ENCODE measurements around the gene MARK3.
A peak's percentile ranks its signal among the peaks of the same experiment; 100 is the strongest.
"Not testable (repeated sequence)": the region's sequence is repeated elsewhere in the genome, so short reads cannot be mapped to it uniquely, and the experiment has no call there.

The MARK3 gene

DNA sequence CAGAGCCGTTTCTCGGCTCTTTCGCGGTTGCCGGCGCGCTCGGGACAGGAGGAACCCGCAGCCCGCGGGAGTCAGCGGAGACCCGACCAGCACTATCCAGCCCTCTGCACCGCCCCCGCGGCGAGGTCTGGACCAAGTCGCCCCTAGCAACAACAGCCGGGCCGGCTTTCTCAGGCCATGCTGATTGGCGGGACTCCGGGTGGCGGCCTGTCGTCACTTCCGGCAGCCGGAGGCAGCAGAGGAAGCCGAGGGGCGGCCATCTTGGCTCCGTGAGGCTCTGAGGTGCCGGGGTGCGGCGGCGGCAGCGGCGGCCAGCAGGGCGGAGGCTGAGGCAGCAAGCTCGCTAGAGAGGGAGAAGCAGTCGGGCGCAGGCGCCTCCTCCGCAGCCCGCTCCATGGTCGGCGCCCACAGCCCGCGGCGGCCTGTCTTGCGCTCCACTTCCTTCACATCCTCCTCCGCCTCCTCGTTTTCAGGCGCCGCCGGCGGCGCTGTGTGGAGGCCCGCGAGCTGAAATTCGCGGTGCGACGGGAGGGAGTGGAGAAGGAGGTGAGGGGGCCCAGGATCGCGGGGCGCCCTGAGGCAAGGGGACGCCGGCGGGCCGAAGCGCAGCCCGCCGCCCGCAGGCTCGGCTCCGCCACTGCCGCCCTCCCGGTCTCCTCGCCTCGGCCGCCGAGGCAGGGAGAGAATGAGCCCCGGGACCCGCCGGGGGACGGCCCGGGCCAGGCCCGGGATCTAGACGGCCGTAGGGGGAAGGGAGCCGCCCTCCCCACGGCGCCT, at the start of gene MARK3:
TSS of gene MARK3 (plus strand) at position 264 of the 777 bp plus-strand sequence. CDS start 615 bp downstream, outside the sequence.
- DNase-seq = peak; percentile 97

DNA sequence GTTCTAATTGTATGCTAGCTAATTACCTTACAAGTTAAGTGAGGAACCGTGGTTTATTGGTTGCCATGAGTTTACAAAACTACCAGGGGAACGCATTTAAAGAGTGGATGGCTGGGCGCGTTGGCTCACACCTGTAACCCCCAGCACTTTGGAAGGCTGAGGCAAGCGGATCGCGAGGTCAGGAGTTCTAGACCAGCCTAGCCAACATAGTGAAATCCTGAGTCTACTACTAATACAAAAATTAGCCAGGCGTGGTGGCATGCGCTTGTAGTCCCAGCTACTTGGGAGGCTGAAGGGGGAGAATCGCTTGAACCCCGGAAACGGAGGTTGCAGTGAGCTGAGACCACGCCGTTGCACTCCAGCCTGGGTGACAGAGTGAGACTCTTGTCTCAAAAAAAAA, 49.0 kb upstream of the MARK3 start:
- peak; percentile 3 for DNase-seq

DNA sequence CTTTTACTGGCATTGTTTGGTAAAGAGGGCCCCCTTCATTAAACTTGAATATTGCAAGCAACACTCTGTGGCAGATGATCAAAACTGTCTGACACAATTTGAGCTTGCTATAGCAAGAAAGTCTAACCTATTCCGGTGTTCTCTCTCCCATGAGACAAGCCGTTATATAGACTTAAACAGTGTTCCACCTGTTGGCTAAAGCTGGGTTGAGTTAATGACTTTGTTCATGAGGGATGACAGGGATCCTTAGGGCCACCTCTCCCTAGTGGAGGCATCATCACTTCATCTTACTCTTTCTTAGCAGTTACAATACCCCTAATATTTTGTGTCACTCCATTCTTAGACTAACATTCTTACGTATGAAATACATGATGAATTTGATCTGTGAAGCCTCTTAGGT, 47.4 kb upstream of the MARK3 start:
- no peak for DNase-seq

DNA sequence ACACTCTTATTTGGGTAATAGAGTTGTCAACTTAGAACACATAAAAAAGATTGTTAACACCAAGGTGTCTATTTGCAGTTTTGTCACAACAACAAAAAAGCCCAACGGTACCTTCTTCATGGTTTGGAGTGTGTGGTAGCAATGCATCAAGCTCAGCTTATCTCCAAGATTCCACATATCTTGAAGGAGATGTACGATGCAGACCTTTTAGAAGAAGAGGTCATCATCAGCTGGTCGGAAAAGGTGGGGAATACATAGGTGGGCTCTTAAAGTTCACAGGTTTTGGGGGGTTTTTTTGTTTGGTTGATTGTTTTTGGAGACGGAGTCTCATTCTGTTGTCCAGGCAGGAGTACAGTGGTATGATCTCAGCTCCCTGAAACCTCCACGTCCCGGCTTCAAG, 45.7 kb upstream of the MARK3 start:
- peak; percentile 11 for DNase-seq

DNA sequence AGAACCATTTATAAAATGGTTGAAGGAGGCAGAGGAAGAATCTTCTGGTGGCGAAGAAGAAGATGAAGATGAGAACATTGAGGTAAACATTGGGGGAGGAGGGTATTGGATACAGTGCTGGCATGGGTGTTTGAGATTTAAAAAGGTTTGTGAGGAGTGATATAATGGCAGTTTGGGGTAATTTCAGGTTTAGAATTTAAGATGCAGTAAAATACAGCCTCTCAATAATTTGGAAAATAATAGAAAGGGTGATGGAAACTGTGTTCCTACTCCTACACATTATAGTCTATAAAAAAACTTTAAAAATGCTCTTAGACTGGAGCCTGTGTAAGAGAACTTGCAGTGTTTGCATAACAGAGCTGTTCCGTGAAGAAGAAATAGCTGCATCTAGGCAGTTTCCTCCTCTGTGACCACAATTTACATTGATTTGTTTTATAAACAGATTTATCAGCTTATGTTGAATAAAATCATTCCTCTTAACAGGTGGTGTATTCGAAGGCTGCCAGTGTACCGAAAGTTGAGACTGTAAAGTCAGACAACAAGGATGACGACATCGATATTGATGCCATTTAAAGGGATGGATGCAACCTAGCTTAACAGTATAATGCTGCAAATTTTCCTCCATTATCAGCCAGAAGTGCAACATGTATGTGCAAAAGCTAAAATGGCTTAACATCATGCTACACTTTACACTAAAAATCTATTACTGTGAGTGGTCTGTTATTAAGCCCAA, 44.6 kb upstream of the MARK3 start:
- peak; percentile 2 for DNase-seq

DNA sequence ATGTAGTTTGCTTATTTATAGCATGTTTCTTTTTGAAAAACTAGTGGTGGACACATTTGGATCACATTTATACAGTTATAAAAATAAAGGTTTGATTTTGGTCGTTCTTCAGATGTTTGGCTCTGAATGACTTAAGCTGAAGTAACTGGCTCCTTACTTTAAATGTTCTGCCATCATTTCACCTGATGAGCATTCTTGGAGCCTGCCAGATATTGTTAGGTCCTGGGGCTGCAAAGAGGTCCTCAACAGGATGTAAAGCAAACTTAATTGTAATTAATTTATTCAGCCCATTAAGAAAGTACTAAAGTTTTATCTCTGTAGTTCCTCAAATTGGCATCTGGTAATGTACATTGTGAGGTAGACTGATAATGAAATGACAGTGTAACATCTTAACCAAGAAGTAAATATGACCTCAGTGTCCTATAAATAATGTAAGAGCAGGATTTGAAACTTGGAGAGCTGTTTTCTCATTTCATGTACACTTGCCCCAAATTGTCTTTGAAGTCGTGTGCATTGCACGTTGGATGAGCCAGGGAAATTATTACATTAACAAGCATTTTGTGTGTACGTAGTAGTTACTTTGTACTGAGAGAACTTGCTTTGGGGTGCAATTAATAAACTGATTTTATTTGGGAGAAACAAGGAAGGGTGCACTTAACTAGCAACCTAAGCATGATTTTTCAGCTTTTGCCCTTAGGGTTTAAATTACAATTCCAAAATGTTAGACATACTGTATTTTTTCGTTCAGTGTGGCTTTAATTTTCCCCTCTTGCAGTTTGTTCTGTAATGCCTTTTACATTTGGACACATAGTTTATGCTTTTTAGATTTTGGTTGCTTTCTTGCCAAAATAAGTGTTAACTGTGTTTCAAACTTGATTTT, 43.7 kb upstream of the MARK3 start:
- peak; percentile 4 for DNase-seq

DNA sequence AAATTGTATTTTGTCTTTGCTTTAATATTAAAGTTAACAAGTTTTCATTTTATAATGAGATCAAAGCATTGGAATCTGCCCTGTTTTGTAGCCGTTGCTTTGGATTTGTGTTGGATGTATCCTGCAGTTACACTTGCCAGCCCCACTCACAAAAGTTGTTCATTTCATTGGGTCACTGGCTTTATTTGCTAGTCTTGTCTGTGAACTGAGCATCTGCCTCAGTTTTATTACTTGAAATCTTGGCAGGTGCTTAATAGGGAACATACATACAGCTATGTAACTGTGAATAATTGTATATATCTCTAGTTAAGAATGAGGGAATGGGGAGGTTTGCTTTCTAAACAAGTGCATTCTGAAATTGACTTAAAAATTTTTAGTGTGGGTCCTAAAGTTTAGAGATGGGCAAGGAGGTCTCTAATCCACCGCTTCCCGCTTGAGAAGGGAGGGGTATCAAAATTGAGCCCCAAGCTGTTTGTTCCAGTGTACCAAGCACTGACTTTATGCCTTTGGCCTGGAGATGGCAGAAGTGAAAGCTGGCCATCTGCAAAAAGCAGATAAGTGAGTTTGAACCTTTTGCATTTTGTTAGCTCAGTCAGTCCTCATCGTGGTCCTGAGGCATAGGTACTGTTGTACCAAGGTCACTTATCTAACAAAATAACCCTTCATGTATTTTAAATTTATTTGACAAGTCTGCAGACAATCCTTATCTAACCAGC, 41.9 kb upstream of the MARK3 start:
- no peak for DNase-seq

DNA sequence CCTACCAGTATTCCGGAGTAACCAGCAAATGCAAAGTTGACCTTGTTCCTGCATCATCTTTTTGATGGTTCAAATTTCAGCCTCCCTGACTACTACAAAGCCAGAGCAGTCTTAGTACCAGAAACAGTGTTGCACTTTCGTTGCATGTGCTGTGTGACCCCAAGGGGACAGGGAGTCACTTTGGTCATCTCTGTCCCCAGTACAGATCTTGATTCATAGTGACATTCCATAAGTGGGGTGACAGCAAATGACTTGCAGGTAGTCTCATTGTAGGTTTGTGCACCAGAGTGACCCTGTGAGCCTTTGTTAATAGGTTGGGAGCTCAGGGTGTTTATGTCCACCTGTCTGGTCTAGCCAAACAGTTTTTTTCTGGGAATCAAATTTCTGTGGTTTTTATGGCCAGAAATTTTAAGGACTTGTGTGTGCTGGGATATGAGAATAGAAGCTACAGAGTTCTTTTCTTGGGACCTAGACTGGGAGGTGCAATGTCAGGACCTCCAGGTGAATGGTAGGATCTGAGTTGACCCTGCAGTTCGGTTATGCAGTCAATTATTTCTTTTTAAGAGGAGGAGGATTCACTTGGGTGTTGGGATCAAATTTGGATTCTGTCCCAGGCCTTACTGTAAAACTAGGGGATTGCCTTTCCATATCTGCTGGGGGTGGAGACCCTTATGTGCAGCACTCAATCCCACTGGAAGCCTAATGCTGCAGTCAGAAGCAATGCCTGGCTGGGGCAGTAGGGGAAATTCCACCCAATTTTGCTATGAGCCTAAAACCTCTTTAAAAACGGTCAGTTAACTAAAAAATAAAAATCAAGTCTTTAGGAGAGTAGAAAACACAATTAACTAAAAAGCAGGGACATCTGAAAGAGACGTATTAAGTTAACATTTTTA, 41.1 kb upstream of the MARK3 start:
- DNase-seq = peak; percentile 22

DNA sequence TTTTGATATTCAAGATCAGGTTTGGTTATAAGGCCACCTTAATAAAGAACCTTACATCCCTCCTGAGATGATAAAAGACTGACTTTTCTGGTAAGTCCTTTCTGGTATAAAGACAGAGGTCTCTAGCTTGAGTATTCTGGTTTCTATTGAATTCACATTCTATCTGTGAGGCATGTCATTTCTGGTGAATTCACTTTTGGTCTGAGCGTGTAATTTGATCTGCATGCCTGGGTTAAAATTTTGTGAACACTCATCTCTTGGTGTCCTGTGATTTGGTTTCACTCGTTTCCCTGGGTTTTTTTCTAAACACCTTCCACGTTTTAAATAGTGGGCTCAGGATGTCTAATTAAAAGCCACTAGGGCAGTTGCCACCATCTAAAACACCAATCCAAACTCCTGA, 38.9 kb upstream of the MARK3 start:
- peak; percentile 23 for DNase-seq

DNA sequence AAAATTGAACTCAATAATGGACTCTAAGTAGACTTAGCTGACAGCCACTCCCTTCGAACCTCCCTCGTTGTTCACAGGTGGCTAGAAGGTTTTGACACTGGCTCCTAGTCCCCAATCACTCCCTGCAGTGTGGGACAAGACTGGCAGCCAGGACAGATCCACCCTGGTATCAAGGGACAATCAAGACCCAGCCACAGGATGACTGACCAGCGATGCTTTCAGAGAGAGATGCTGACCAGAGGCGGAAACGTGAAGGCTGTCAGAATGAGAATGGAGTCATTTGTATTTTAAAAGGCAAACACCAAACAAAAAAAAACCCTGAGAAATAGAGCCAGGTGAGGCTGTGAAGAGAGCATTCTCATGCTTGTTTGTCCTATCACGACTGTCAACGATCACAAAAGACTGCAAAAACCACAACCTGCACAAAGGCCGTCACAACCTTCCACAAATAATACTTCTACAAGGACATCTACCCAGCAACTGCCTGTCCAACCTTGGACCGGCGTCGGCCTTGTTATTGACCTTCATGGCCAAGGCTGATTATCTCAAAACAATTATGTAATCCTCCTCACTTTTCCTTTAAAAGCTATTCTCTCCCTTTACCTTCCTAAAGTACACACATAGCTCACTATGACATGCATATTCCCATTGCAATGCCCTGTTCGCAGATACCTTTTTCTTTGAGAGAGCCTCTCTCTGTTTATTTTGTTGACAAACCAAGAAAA, 38.0 kb upstream of the MARK3 start:
- peak; percentile 11 for DNase-seq

DNA sequence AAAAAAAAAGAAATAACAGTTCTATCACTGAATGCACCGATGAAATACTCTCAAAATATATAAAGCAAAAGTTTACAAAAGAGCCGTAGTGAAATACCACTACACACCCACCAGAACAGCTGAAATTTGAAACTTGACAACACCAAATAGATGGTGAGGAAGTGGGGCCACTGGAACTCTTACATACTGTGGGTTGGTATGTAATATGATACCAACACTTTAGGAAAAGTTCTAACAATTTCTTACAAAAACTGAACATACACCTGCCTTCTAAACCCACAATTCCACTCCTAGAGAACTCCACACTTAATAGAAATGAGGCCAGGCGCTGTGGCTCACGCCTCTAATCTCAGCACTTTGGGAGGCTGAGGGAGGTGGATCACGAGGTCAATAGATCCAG, 37.1 kb upstream of the MARK3 start:
- no peak for DNase-seq

DNA sequence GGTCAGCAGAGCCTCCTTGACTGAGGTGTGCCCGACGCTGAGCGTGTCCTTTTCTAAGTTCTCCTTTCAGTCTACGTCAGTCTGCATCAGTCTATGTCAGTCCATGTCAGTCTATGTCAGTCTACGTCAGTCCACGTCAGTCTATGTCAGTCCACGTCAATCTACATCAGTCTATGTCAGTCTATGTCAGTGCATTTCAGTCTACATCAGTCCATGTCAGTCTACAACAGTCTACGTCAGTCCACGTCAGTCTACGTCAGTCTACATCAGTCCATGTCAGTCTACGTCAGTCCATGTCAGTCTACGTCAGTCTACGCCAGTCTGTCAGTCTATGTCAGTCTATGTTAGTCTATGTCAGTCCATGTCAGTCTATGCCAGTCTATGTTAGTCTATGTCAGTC, 35.2 kb upstream of the MARK3 start:
- DNase-seq = no peak

DNA sequence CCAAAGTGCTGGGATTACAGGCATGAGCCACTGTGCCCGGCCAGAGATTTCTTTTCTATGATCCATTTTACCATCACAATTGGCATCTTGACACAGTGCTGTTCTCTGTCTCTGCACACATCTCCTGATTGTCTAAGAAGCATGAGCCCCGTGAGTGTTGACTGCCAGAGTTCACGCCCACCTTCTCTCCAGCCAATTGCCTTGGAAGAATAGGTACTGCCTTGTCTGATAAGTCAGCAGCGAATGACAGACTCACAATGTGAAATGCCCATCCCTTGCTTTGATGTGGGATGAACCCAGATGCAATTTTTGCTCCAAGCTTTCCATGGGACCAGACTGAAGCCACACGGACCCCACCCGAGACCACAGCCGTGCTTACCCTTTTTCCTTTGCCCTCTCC, 31.9 kb upstream of the MARK3 start:
- DNase-seq = no peak

DNA sequence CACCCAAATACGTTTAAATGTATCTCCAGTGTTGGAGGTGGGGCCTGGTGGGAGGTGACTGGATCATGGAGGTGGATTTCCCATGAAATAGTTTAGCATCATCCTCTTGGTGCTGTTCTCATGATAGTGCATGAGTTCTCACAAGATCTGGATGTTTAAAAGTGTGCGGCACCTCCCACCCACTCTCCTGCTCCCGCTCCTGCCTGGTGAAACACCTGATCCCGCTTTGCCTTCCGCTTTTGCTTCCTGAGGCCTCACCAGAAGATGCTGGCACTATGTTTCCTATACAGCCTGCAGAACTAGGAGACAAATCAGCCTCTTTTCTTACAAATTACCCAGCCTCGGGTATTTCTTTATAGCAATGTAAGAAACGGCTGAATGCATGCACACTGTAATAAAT, 31.1 kb upstream of the MARK3 start:
- DNase-seq = no peak

DNA sequence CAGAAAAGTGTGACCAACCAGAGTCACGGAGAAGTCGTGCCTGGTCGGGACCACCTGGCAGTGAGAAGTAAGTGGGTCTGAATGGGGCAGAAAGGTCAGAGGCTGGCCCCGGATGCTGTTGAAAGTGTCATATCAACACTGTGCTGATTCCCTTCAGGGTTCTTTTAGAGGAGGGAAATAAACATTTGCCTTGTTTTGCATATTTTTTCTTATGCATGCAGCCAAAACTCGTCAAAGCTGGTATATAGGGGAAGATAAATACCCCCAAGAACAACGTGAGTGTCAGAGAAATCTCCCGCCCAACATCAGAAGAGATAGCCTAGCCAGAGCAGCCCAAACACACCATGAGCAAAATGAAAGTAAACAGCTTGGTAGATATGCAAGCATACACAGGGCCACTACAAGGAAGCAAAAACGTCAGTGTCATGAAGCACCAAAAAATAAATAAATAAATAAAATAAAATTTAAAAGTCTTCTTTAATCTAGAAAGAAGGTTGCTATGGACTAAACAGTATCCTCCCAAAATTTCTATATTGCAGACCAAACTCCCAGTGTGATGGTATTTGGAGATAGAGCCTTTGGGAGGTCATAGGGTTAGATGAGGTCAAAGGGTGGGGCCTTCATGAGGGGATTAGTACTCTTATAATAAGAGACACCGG, 29.1 kb upstream of the MARK3 start:
- no peak for DNase-seq

DNA sequence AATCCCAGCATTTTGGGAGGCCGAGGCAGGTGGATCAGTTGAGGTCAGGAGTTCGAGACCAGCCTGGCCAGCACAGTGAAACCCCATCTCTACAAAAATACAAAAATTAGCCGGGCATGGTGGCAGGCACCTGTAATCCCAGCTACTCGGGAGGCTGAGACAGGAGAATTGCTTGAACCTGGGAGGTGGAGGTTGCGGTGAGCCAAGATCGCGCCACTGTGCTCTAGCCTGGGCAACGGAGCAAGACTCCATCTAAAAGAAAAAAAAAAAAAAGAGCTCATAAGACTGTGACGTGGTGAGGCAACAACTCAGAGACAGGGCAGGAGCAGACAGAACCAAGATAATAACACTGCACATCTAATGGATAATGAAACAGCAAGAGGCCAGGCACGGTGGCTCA, 27.7 kb upstream of the MARK3 start:
- not testable (repeated sequence) for DNase-seq

DNA sequence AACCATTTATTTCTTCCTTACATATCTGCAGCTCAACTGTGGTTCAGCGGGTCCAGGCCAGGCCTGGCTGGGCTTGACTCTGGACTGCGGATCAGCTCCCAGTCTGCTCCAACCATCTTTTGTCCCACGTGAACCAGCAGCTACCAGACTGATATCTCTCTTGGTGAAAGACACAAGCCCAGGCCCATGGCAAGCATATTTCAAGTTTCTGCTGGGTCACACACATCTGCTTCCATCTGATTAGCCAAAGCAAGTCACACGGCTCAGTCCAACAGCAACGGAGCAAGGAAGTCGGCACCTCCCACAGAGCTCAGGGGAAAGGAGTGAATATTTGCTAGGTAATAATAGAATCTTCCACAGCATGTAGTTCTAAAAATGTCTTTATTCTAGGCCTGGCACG, 24.7 kb upstream of the MARK3 start:
- no peak for DNase-seq

DNA sequence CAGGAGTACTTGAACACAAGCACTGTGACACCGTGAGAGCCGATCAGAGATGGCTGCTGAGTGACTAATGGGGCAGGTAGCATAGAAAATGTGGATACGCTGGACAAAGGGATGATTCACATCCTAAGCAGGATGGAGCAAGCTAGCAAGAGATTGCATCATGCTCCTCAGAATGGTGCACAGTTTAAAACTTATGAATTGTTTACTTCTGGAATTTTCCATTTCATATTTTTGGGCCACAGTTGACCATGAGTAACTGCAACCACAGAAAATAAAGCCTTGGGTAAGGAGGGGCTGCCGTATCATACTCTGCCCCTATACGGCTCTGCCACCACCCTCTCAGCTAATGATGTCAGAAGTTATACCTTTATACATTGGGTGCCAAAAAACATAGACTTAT, 23.3 kb upstream of the MARK3 start:
- no peak for DNase-seq

DNA sequence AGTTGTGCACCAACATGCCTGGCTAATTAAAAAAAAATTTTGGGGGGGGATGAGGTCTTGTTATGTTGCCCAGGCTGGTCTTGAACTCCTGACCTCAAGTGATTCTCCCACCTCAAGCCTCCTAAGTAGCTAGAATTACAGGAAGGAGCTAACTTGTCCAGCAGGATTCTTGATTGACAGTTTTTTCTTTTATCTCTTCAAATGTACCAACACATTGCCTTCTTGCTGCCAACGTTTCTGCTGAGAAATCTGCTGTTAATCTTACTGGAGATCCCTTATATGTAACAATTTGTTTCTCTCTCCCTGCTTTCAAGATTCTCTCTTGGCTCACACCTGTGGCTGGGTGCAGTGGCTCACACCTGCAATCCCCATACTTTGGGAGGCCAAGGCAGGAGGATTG, 22.4 kb upstream of the MARK3 start:
- no peak for DNase-seq

DNA sequence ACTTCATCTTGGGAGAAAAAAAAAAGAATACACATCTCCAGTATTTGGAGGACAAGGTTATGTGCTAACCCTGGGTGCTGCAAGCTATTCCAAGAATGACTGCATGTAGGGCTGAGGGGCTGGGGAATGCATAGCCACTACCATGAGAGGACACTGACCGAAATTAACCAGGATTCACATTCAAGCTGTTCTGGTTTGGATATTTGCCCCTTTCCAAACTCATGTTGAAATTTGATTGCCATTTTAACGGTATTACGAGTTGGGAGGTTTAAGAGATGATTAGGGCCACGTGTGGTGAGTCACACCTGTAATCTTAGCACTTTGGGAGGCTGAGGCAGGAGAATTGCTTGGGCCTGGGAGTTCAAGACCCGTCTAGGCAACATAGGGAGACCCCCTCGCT, 18.5 kb upstream of the MARK3 start:
- DNase-seq = no peak

DNA sequence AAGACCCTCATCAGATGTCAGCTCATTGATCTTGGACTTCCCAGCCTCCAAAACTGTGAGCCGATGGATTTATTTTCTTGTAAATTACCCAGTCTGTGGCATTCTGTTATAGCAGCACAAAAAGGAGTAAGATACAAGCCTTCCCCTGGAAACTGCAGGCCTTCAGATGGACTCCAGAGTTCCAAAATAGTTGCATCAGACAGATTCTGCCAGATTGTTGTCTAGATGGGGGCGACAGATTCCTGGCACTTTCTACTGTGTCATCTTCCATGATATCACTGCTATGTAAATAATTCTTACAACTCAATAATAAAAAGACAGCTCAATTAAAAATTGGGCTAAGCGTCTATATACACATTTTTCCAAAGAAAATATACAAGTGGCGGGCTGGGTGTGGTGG, 17.2 kb upstream of the MARK3 start:
- no peak for DNase-seq

All from CD4-positive, alpha-beta T cell treated with Interleukin-17A for 1 hour (primary cell).